IPS-20b (cell line): Measurements from ENCODE around the gene SLC39A11.

Experiments
- H3K27ac ChIP-seq: one replicate; pipeline ENCODE4 v1.5.1; 2013; ENCODE audit warnings: low read length
- H3K27me3 ChIP-seq: 2 replicates; pipeline ENCODE4 v1.6.1; 2013; ENCODE audit warnings: mild to moderate bottlenecking, low read length, inconsistent platforms; ENCODE audit not compliant: insufficient read depth
- H3K36me3 ChIP-seq: 2 replicates; pipeline ENCODE4 v1.6.1; 2013; ENCODE audit warnings: low read depth, mild to moderate bottlenecking, inconsistent platforms, low read length, moderate library complexity; ENCODE audit not compliant: insufficient read depth
- H3K4me1 ChIP-seq: 2 replicates; pipeline ENCODE4 v1.6.1; 2013; ENCODE audit warnings: mild to moderate bottlenecking, control low read depth, inconsistent platforms, low read length, moderate library complexity; ENCODE audit not compliant: insufficient read depth
- H3K4me3 ChIP-seq: 2 replicates; pipeline ENCODE4 v1.5.1; 2013; ENCODE audit warnings: mild to moderate bottlenecking, low read length, inconsistent platforms
- H3K9ac ChIP-seq: 2 replicates; pipeline ENCODE4 v1.6.1; 2013; ENCODE audit warnings: low read depth, mild to moderate bottlenecking, inconsistent platforms, low read length, moderate library complexity
- H3K9me3 ChIP-seq: 2 replicates; pipeline ENCODE4 v1.6.1; 2013; ENCODE audit warnings: mild to moderate bottlenecking, low read depth, low read length, inconsistent platforms; ENCODE audit not compliant: insufficient read depth

SLC39A11 gene

DNA sequence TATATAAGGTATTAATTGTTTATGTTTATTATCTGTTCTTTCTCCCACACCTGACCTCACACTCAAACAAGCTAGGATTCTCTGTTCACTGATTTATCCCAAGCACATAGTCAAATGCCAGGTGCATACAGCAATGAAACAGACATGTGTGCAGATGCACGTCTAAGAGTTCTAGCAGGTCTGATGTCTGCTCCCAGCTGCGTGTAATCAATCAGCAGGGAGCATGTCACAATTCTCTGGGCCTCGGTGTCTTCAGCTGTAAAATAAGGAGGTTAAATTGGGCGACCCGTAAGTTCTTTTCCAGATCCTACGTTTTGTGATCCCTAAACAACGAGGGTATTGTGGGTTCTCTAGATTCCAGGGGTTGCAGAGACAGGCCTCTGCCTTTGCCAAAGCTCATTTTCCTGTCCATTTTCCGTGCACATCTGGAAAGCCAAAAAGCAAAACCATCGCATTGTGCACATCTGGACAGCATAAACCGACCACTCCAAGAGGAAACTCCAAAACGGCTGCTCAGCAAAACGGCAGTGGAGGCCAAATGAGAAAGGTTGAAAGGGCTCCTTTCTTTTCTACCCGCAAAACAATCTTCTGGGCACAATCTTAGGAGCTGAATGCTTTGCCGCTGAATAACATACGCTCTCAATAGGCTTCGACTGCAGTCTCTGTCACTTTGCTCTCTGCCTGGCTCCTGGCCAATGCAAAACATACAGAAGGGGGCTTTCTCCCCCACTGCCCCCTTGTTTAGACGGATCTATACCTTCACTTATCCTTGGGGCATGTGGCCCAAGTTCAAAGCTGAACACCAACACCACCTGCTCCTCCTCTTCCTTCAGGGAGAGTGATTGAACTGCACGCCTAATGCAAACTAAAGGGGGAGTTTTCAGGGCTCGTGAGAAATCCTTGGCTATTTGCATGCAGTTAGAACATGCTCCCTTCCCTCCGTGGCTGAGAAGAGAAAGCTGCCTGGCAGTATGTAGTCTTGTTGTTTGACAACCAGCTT lies 426.3 kb downstream of the SLC39A11 start:
- no peaks in the 10 kb centered on the region for H3K36me3 ChIP-seq
- no peaks in the 10 kb centered on the region for H3K9me3 ChIP-seq
- H3K4me1 ChIP-seq = peaks cover 12% of the 10 kb centered on the region
- H3K9ac ChIP-seq = no peak overlapping the region
- no peak overlapping the region for H3K27ac ChIP-seq
- no peak overlapping the region for H3K4me3 ChIP-seq
- no peaks in the 10 kb centered on the region for H3K27me3 ChIP-seq

DNA sequence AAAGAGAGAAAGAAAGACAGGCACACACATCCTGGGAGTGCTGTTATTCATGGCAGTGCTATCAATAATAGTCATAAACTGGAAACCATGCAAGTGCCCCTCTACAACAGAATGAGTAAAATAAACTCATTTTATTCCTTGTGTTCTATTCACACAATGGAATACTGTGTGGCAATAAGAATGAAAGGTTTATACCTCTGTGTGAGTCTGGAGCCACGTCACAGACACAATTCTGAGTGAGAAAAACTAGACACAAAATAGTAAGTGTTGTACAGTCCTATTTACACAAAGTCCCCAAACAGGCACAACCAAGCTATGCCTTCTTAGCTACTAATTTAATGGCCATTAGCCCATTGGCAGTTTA lies 429.7 kb downstream of the SLC39A11 start:
- H3K4me1 ChIP-seq = peaks cover 12% of the 10 kb centered on the region
- no peaks in the 10 kb centered on the region for H3K36me3 ChIP-seq
- H3K4me3 ChIP-seq = no peak overlapping the region
- H3K27me3 ChIP-seq = no peaks in the 10 kb centered on the region
- H3K9ac ChIP-seq = no peak overlapping the region
- H3K27ac ChIP-seq = no peak overlapping the region
- no peaks in the 10 kb centered on the region for H3K9me3 ChIP-seq

DNA sequence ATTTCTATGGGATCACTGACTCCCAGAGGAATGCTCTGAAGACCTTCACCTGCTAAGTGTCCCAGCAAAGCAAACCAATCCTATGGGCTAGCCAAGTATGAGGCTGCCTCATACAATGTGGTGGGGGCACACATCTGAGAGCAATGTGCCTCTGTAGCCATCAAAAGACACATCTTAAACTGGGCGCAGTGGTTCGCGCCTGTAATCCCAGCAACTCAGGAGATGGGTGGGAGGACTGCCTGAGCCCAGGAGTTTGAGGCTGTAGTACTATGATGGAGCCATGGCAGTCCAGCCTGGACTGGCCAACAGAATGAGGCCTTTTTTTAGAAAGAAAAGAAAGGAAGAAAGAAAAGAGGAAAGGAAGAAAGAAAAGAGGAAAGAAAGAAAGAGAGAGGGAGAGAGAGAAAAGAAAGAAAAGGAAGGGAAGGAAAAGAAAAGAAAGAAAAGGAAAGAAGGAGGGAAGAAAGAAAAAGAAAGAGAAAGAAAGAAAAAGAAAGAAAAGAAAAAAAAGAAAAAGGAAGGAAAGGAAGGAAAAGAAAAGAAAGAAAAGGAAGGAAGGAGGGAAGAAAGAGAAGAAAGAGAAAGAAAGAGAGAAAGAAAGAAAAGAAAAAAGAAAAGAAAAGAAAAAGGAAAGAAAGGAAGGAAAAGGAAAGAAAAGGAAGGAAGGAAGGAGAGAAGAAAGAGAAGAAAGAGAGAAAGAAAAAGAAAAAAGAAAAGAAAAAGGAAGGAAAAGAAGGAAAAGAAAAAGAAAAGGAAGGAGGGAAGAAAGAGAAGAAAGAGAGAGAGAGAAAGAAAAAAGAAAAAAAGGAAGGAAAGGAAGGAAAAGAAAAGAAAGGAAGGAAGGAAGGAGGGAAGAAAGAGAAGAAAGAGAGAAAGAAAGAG lies 430.3 kb downstream of the SLC39A11 start:
- H3K4me3 ChIP-seq = no peak overlapping the region
- no peaks in the 10 kb centered on the region for H3K27me3 ChIP-seq
- no peak overlapping the region for H3K27ac ChIP-seq
- peaks cover 11% of the 10 kb centered on the region for H3K4me1 ChIP-seq
- no peaks in the 10 kb centered on the region for H3K36me3 ChIP-seq
- H3K9me3 ChIP-seq = no peaks in the 10 kb centered on the region
- H3K9ac ChIP-seq = no peak overlapping the region

DNA sequence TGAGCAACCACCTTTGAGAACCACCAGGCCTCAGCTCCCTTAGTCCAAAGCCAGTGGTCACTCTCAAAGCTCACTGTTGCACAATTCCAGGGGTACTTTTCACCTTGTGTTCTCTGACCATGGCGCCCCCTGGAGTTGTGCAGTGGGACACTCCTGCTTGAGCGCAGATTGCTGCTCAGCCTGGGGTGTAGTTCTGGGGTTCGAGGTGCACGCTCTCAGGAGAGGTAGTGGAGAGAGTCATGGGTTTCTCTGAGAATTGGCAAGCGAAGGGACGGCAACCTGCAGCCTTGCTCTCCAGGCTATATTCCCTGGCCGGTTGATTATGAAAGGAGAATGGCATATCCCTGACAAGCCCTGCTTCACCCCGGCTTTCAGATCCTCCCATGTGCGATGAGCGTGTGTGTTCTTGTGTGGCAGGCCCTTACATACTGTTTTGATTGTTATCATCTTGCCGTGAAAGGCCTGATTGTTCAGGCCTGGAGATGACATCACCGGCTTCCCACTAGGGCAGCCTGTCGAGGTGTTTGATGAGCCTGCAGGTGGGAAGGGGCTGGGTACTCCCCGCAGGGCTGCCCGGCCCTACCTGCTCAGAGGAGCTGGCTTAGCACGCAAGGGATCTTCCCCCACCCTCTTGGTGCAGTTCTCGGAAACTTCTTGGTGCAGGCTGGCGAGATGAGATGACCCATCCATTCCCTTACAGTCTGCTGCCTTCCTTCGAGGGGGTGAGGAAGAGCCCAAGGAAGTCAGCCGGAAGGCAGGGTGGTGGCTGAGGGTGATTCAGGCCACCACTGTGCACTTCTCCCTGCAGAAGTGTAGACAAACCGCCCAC lies 431.2 kb downstream of the SLC39A11 start:
- no peak overlapping the region for H3K27ac ChIP-seq
- no peak overlapping the region for H3K9ac ChIP-seq

DNA sequence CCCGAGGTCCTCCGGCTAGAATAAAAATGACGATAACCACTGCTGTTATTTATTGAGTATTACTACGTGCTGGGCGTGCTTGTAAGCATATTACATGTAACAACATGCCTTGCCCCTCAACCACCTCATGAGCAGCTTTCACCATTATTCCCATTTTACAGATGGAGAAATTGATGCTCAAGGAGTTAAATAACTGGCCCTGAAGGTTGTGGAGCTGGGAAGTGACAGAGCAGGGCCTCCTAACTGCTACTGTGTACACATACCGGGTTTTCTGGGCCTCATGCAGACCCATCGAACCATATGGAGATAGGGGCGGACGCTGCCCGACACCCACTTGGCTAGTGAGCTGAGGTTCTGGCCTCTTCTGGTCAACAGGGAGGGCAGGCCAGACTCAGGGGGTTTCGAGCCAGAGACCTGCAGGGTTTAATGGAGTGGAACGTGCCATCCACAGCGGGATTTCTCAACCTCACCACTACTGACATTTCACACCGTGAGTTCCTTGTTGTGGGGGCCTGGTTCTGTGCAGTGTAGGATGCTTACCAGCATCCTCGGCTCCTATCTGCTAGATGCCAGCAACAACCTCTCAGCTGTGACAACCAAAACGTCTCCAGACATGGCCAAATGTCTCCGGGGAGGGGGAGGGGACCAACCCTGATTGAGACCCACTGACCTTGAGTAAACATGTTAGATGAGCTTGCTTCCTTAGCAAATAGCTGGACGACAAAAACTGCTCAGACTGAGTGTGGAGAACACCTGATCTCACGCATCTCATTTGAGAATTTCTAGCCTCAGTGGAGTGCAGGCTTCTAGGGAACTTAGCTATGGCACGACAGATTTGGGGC lies 432.0 kb downstream of the SLC39A11 start:
- Histone ChIP-seq H3K36me3 (no peaks in the 10 kb centered on the region), H3K4me1 (no peaks in the 10 kb centered on the region), H3K9me3 (no peaks in the 10 kb centered on the region), H3K4me3 (no peak overlapping the region), H3K9ac (no peak overlapping the region), H3K27me3 (no peaks in the 10 kb centered on the region), H3K27ac (peak overlapping the region; percentile 15)

More for the DNA sequence above, 431.2 kb downstream of the SLC39A11 start:
- no peaks in the 10 kb centered on the region for H3K36me3 ChIP-seq
- no peaks in the 10 kb centered on the region for H3K9me3 ChIP-seq
- no peaks in the 10 kb centered on the region for H3K27me3 ChIP-seq
- peaks cover 4% of the 10 kb centered on the region for H3K4me1 ChIP-seq
- no peak overlapping the region for H3K4me3 ChIP-seq

DNA sequence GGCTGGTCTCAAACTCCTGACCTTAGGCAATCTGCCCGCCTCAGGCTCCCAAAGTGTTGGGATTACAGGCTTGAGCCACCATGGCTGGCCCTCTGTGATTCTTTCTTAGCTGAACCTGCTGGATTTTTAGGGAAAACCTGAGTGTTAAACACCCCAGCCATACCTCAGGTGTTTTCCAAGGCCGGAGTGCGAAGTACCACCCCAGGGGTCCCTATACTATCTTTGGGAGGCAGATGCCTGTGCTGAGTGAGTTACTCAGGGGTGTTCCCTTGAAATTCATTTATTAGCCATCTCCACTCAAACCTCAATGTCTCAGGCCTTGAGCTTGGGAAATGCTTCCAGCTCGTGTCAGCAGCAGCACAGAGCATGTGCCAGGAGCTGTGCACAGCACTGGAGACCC lies 432.7 kb downstream of the SLC39A11 start:
- no peak overlapping the region for H3K27ac ChIP-seq
- no peaks in the 10 kb centered on the region for H3K4me1 ChIP-seq
- no peaks in the 10 kb centered on the region for H3K27me3 ChIP-seq
- H3K9me3 ChIP-seq = no peaks in the 10 kb centered on the region
- H3K36me3 ChIP-seq = no peaks in the 10 kb centered on the region
- no peak overlapping the region for H3K4me3 ChIP-seq
- no peak overlapping the region for H3K9ac ChIP-seq

DNA sequence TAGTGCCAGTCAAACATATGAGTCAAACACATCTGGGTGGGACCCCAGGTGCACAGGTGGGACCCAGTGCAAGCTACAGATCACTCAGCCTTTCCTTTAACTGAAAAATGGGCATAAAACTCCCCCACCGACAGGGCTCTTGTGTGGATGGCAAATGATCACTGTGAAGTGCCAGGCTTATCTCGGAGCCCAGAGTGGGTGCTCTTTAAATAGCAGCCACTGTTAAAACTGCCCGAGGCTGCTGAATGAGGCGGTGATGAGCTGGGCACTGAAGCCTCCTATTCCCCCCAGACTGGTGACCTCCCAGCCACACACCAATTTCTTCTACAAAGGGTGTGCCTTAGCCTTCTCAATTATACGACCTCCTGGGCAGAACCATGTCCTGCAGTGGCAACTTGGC lies 433.8 kb downstream of the SLC39A11 start:
- Histone ChIP-seq H3K4me3 (no peak overlapping the region), H3K27me3 (no peaks in the 10 kb centered on the region), H3K27ac (no peak overlapping the region), H3K9ac (no peak overlapping the region), H3K4me1 (no peaks in the 10 kb centered on the region), H3K36me3 (no peaks in the 10 kb centered on the region), H3K9me3 (no peaks in the 10 kb centered on the region)

DNA sequence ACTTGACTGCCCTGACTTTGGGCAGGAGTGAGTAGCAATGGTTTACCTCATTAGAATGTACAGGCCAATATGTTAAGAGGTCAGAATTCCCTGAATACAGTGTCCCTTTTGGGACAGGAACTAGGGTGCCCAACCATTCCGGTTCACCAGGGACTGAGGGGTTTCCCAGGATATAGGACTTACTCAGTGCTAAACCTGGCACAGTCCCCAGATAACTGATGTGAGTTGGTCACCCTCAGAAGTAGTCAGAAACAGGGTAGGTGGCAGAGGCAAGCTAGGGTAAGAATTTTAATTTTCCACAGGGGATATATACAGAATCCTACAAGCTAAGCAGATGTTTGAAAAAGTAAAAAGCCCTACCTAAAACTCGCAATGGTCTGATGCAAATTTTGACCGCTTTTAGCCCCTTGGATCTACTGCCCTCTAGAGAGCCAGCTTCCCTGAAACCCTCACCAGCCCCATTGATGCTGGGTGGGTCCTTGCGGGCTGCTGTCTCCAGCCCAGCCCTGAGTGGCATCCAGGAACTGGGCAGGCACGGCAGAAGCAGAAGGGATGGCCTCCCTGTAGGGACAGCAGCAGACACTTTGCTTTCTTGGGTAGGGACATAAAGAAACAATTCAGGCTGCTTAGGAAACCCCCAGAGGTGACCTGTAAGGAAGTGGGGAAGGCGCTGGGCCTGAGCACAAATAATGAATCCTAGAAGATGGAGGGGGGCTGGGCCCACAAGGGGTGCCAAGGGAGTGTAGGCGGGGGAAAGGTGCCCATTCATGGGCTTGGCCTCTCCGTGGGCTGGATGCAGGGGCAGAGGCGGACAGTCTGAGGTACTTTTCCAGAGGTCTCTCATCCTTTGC lies 434.8 kb downstream of the SLC39A11 start:
- H3K27me3 ChIP-seq = no peaks in the 10 kb centered on the region
- no peak overlapping the region for H3K27ac ChIP-seq
- no peaks in the 10 kb centered on the region for H3K36me3 ChIP-seq
- H3K9me3 ChIP-seq = no peaks in the 10 kb centered on the region
- H3K4me1 ChIP-seq = no peaks in the 10 kb centered on the region
- no peak overlapping the region for H3K4me3 ChIP-seq
- no peak overlapping the region for H3K9ac ChIP-seq

DNA sequence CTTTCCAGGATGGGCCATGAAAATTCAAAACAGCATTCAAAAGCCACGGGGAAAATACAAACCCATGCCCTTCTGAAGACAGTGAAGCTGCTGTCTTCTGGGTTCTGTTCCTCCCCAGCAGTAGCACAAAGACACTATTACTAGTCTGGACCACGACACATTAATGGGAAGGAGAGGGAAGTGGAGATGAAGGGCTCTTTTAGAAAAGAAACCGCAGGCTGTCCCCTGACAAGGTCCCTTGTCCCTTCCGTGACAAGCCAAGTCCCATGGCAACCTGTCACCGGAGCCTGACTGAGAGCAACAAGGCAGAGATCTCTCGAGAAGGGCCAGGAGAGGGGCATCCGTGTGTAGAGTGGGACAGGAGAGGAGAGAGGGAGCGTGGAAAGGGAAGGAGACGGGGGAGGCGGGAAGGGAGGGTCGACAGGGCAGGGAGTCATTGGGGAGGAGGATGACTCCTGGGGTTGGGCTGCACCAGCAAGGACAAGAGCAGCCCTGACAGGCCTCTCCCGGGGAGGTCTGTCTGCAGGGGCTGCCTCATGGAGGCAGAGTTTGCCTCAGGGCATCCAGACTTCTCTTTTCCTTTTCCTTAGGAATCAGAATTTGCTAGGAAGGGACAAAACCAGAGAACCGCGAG lies 436.2 kb downstream of the SLC39A11 start:
- Histone ChIP-seq H3K36me3 (no peaks in the 10 kb centered on the region), H3K27me3 (no peaks in the 10 kb centered on the region), H3K9me3 (no peaks in the 10 kb centered on the region), H3K4me3 (no peak overlapping the region), H3K4me1 (no peaks in the 10 kb centered on the region), H3K9ac (no peak overlapping the region), H3K27ac (no peak overlapping the region)

DNA sequence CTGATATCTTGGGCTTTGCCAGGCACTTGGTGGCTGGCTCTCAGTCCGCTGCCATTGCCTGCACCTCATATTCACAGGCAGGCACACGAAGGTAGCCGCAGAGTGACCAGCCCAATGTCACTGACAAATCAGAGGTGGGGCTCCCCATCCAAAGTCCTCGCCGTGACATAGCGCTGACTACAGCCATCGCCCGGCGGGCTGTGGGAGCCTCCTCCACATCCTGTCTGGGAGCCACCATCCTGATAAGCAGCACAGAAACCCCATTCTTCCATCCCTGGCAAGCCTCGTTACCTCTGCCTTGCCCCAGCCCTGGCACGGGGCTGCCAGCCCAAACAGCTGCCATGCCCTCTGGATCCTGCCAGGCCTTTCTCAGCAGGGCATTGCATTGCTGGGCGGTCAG lies 437.8 kb downstream of the SLC39A11 start:
- Histone ChIP-seq H3K27ac (no peak overlapping the region), H3K4me3 (no peak overlapping the region), H3K27me3 (no peaks in the 10 kb centered on the region), H3K36me3 (no peaks in the 10 kb centered on the region), H3K4me1 (no peaks in the 10 kb centered on the region), H3K9me3 (no peaks in the 10 kb centered on the region), H3K9ac (no peak overlapping the region)
